Natural killer cell (primary cell): ENCODE results near the gene TMEM200B. TPM values are rescaled to one million over a fixed set of nuclear protein-coding genes. Genes with fewer than 3 reads are reported as not detected.
A peak's percentile ranks its signal among the peaks of the same experiment; 100 is the strongest.

ENCODE experiments used
- ATAC-seq, 3 donors: fragments of 150-1000 bp in 2 of 3; fragments of 200-7000 bp in 1 of 3; cut with Tn5 transposase; 1 replicate in 1 of 3; 2 replicates in 2 of 3; pipeline ENCODE4 v1.10.0; 2021; ENCODE audit warnings: mild to moderate bottlenecking in 2 of 3, moderate library complexity in 2 of 3
- DNase-seq, 2 donors: peaks; one replicate each; pipeline versions ENCODE4 v3.0.0 to v3.0.0-alpha.2; 2013 to 2021; ENCODE audit warnings: mixed read lengths in 1 of 2
- H3K27ac ChIP-seq: one replicate; pipeline ENCODE4 v1.5.1; 2013; ENCODE audit warnings: mild to moderate bottlenecking, low read length
- H3K27me3 ChIP-seq: one replicate; pipeline ENCODE4 v1.6.1; 2013; ENCODE audit warnings: low read length; ENCODE audit not compliant: control insufficient read depth, insufficient read depth
- H3K36me3 ChIP-seq: one replicate; pipeline ENCODE4 v1.6.1; 2013; ENCODE audit warnings: low read length; ENCODE audit not compliant: control insufficient read depth, insufficient read depth
- H3K4me1 ChIP-seq: one replicate; pipeline ENCODE4 v1.6.1; 2013; ENCODE audit warnings: low read length; ENCODE audit not compliant: control insufficient read depth, insufficient read depth
- H3K4me3 ChIP-seq: one replicate; pipeline ENCODE4 v1.5.1; 2013; ENCODE audit warnings: low read length
- H3K9me3 ChIP-seq: one replicate; pipeline ENCODE4 v1.6.1; 2013; ENCODE audit warnings: low read length; ENCODE audit not compliant: control insufficient read depth, insufficient read depth
- H3K27ac Mint-ChIP-seq, 2 donors: one replicate each; pipeline ENCODE4 v1.8.0; 2022; ENCODE audit warnings: mild to moderate bottlenecking in 2 of 2, mixed read lengths in 2 of 2, moderate library complexity in 1 of 2
- H3K27me3 Mint-ChIP-seq, 2 donors: one replicate each; pipeline ENCODE4 v1.8.0; 2022; ENCODE audit warnings: low read depth in 2 of 2, mixed read lengths in 2 of 2
- H3K36me3 Mint-ChIP-seq: one replicate; pipeline ENCODE4 v1.8.0; 2022; ENCODE audit warnings: mixed read lengths
- H3K4me1 Mint-ChIP-seq, 2 donors: one replicate each; pipeline ENCODE4 v1.8.0; 2022; ENCODE audit warnings: mixed read lengths in 2 of 2
- H3K4me3 Mint-ChIP-seq: one replicate; pipeline ENCODE4 v1.8.0; 2022; ENCODE audit warnings: mild to moderate bottlenecking, moderate library complexity, mixed read lengths
- H3K9me3 Mint-ChIP-seq, 2 donors: one replicate each; pipeline ENCODE4 v1.8.0; 2022; ENCODE audit warnings: mixed read lengths in 2 of 2
- WGBS: methylation state at CpG from one replicate; pipeline ENCODE4 v1.1.7; 2013; ENCODE audit warnings: missing lambda C conversion rate; ENCODE audit not compliant: insufficient coverage; 5-methylcytosine and 5-hydroxymethylcytosine counted together
- intact Hi-C: fragments of 100-400 bp; cut with micrococcal nuclease; formaldehyde crosslinking; loops from one replicate; pipeline ENCODE4 v1.14.2; 2022
- total RNA-seq, 4 donors: library from RNA; stranded (reverse); fragments of 120-200 nt in 1 of 4; gene quantifications; one replicate each; pipeline versions ENCODE4 v1.2.3 to v1.2.4, GENCODE V29; 2013 to 2022
- TF ChIP-seq, protein P1 (sequence below): fragments of 200-600 bp; IDR thresholded peaks from one replicate; pipeline ENCODE4 v1.8.0; 2022; ENCODE audit warnings: antibody characterized with exemption

Gene TMEM200B
- total RNA-seq, 3 donors from 2014 or later (not counting 1 experiment from before 2014, with no cell fraction given) = not detected

DNA sequence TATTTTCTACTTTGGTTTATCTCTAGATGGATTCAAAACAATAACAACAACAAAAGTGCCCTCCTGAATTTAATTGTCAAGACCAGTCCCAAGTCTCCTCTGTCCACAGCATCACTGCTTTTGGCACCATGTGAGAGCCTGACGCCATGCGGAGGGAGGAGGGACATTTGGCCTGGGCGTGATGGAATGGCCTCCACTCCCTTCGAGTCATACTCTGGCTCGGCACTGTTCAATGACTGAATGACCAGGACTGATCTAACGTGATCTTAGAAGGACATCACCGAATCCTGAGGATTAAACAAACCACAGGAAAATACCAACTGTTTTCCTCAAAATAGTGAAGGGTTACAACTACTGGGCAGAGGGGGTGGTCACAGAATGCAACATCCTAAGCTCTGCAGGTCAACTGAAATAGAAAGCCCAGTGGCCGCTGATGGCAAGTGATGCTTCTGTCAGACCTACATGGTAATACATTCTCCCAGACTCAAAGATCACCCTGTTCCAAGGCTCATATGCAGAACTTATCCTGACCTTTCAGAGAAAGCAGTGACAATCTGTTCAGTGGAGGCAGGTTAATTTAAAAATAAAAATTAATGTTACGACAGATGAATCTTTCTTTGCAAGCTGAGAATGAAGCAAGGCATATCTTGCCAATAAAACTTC, 38.9 kb upstream of the TMEM200B start:
- Mint-ChIP-seq H3K36me3 (peaks cover 9% of the 10 kb centered on the region), H3K9me3 (no peaks in the 10 kb centered on the region), H3K4me1 (peaks cover 58 to 69% of the 10 kb centered on the region in 2 donors), H3K27ac (peak overlapping the region; percentile 76 to 83), H3K4me3 (no peak overlapping the region), H3K27me3 (no peaks in the 10 kb centered on the region)
- intact Hi-C loops = no loop called here
- no peak overlapping the region for H3K27ac ChIP-seq
- no peaks in the 10 kb centered on the region for H3K9me3 ChIP-seq
- WGBS = 92% methylated on average over 8 of the region's 9 CpGs
- no peak overlapping the region for H3K4me3 ChIP-seq
- H3K4me1 ChIP-seq = peaks cover 10% of the 10 kb centered on the region
- ATAC-seq = no peak
- no peak for DNase-seq
- H3K36me3 ChIP-seq = peaks cover 57% of the 10 kb centered on the region
- TF ChIP-seq, protein P1, sequence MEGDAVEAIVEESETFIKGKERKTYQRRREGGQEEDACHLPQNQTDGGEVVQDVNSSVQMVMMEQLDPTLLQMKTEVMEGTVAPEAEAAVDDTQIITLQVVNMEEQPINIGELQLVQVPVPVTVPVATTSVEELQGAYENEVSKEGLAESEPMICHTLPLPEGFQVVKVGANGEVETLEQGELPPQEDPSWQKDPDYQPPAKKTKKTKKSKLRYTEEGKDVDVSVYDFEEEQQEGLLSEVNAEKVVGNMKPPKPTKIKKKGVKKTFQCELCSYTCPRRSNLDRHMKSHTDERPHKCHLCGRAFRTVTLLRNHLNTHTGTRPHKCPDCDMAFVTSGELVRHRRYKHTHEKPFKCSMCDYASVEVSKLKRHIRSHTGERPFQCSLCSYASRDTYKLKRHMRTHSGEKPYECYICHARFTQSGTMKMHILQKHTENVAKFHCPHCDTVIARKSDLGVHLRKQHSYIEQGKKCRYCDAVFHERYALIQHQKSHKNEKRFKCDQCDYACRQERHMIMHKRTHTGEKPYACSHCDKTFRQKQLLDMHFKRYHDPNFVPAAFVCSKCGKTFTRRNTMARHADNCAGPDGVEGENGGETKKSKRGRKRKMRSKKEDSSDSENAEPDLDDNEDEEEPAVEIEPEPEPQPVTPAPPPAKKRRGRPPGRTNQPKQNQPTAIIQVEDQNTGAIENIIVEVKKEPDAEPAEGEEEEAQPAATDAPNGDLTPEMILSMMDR = no peak
- no peaks in the 10 kb centered on the region for H3K27me3 ChIP-seq

DNA sequence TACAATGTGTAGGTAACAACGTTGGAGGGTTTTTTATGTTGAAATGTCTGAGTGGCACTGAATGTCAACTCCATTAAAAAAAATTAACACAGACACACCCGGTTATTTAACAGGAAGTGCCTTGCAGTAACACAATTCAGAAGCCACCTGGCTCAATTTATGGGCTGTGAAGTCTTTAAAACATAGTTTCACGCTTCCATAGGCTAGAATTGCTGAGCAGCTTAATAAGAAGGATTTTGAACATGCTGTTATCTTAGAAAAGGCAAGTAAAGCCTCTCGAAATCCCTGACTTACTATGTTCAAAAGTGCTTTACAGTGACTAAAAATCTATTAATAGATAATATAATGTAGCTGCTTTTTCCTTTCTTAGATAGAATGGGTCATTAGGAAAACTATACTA, 38.3 kb upstream of the TMEM200B start:
- H3K27ac ChIP-seq = no peak overlapping the region
- 45% methylated on average over 2 of the region's 4 CpGs for whole genome bisulfite sequencing
- Mint-ChIP-seq H3K4me3 (no peak overlapping the region), H3K4me1 (peaks cover 58 to 64% of the 10 kb centered on the region in 2 donors), H3K9me3 (no peaks in the 10 kb centered on the region), H3K36me3 (peaks cover 9% of the 10 kb centered on the region), H3K27me3 (no peaks in the 10 kb centered on the region), H3K27ac (peak overlapping the region; percentile 76 to 83)
- TF ChIP-seq, protein P1 = no peak
- H3K9me3 ChIP-seq = no peaks in the 10 kb centered on the region
- peaks cover 61% of the 10 kb centered on the region for H3K36me3 ChIP-seq
- intact Hi-C loops = no loop called here
- ATAC-seq (peak; percentile 41 to 57 (median 44)), DNase-seq (no peak)
- no peaks in the 10 kb centered on the region for H3K27me3 ChIP-seq
- no peak overlapping the region for H3K4me3 ChIP-seq
- peaks cover 10% of the 10 kb centered on the region for H3K4me1 ChIP-seq

DNA sequence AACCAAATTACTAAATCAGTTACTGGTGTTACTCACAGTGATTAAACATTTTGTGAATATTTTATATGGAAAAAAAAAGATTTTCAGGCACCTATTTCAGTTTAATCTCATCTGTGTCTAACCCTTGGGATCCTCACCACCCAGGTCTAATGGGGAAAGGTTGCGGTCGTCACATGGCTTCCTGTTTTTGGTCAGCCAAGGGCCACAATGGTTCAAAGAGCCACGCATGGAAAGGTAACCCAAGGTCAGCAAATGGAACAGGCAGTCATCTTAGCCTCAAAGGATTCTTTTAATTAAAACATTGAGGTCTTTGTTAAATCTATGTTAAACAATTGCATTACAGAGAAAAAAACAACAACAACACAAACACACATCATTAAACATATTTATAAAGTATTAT, 36.1 kb upstream of the TMEM200B start:
- intact Hi-C loops = no loop called here
- no peak for ATAC-seq
- H3K27ac ChIP-seq = no peak overlapping the region
- Mint-ChIP-seq H3K4me3 (no peak overlapping the region), H3K4me1 (peaks cover 41 to 44% of the 10 kb centered on the region in 2 donors), H3K9me3 (no peaks in the 10 kb centered on the region), H3K27me3 (no peaks in the 10 kb centered on the region), H3K36me3 (peaks cover 4% of the 10 kb centered on the region), H3K27ac (no peak overlapping the region)
- H3K9me3 ChIP-seq = no peaks in the 10 kb centered on the region
- H3K4me1 ChIP-seq = peaks cover 7% of the 10 kb centered on the region
- TF ChIP-seq, protein P1 = no peak
- H3K4me3 ChIP-seq = no peak overlapping the region
- 44% methylated on average over 3 of the region's 3 CpGs for WGBS
- peaks cover 57% of the 10 kb centered on the region for H3K36me3 ChIP-seq
- H3K27me3 ChIP-seq = no peaks in the 10 kb centered on the region
- DNase-seq = no peak

DNA sequence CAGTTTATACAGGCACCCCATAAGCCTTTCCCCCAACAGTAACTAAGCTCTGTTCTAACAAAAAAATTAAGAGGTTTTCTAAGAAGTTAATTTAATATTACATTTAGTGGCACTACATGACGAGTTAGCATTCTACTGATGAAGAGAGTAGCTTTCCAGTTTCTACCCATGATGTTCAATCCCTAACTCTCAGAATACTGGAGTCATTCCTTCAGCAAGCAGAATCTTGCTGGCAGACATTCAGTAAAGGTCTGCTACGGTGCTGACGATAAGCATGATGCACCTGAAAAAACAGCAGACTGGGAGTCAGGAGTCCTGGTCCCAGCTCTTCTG, 33.5 kb upstream of the TMEM200B start:
- no peak for ATAC-seq
- 97% methylated on average over 3 of the region's 3 CpGs for WGBS
- peaks cover 18 to 27% of the 10 kb centered on the region in 2 donors for H3K4me1 Mint-ChIP-seq
- Histone ChIP-seq H3K27ac (no peak overlapping the region), H3K27me3 (no peaks in the 10 kb centered on the region), H3K36me3 (peaks cover 75% of the 10 kb centered on the region), H3K4me3 (no peak overlapping the region), H3K4me1 (peaks cover 3% of the 10 kb centered on the region), H3K9me3 (no peaks in the 10 kb centered on the region)
- no peak overlapping the region for H3K27ac Mint-ChIP-seq
- intact Hi-C loops = no loop called here
- no peaks in the 10 kb centered on the region for H3K9me3 Mint-ChIP-seq
- TF ChIP-seq, protein P1 = no peak
- peaks cover 6% of the 10 kb centered on the region for H3K36me3 Mint-ChIP-seq
- H3K4me3 Mint-ChIP-seq = no peak overlapping the region
- no peak for DNase-seq
- H3K27me3 Mint-ChIP-seq = no peaks in the 10 kb centered on the region
